ENCODE data around the gene GNB1.

- no peak for TF ChIP-seq GLIS3 (CRISPR knock-in tag; IDR thresholded peaks at IDR 0.05)
- TF ChIP-seq PPARA (CRISPR knock-in tag; IDR thresholded peaks at IDR 0.05; ENCODE audit: borderline replicate concordance): no peak
- no peak for TF ChIP-seq ZFP30 (CRISPR knock-in tag; IDR thresholded peaks at IDR 0.05)
- no peak for TF ChIP-seq SNAI2 (CRISPR knock-in tag; IDR thresholded peaks at IDR 0.05)
- TF ChIP-seq ARNTL (CRISPR knock-in tag; IDR thresholded peaks at IDR 0.05; ENCODE audit: borderline replicate concordance, low read depth): no peak
- no peak for TF ChIP-seq CSRNP3 (CRISPR knock-in tag; IDR thresholded peaks at IDR 0.05)
- no peak for TF ChIP-seq POU6F1 (CRISPR knock-in tag; IDR thresholded peaks at IDR 0.05; ENCODE audit: borderline replicate concordance, low read depth)
- no peak for TF ChIP-seq ZFP3 (CRISPR knock-in tag; IDR thresholded peaks at IDR 0.05)
Measured at GRCh38 chr1:1780598-1781525, 110.0 kb downstream of the GNB1 start.

All from SK-N-SH treated with all-trans-retinoic acid at 6 μM for 48 hours (cell line).